NB4 (cell line): ENCODE measurements around the gene VWA2.

Experiments used
- DNase-seq: peaks from one replicate; pipeline ENCODE4 v3.0.0; 2010; ENCODE audit warnings: low read depth
- H3K4me3 ChIP-seq: one replicate; pipeline ENCODE4 v1.5.1; 2011; ENCODE audit warnings: mild to moderate bottlenecking, low read depth, low read length, moderate library complexity
- CTCF ChIP-seq: IDR thresholded peaks from one replicate; pipeline ENCODE4 v1.5.1; 2012; ENCODE audit warnings: low read depth, low read length
- MAX ChIP-seq: IDR thresholded peaks from 2 replicates; pipeline ENCODE4 v1.6.1; 2011; ENCODE audit warnings: low read depth, low read length
- MYC ChIP-seq: IDR thresholded peaks from 2 replicates; pipeline ENCODE4 v1.6.1; 2011; ENCODE audit warnings: low read depth, low read length
- POLR2A ChIP-seq: IDR thresholded peaks from 2 replicates; pipeline ENCODE4 v1.6.1; 2011; ENCODE audit warnings: mild to moderate bottlenecking; ENCODE audit not compliant: insufficient read length; ENCODE audit errors: extremely low read depth

The VWA2 gene

GRCh38 chr10:114256008-114256765, 17.1 kb downstream of the VWA2 start:
- H3K4me3 ChIP-seq: no peak overlapping the region
- TF ChIP-seq MYC: no peak
- no peak for TF ChIP-seq CTCF
- no peak for TF ChIP-seq POLR2A
- no peak for TF ChIP-seq MAX
- no peak for DNase-seq

GRCh38 chr10:114256822-114257221, 17.8 kb downstream of the VWA2 start:
- TF ChIP-seq MYC (no peak), POLR2A (no peak), MAX (no peak), CTCF (no peak)
- no peak for DNase-seq
- no peak overlapping the region for H3K4me3 ChIP-seq

GRCh38 chr10:114257498-114257897, 18.4 kb downstream of the VWA2 start:
- TF ChIP-seq MYC: no peak
- H3K4me3 ChIP-seq: no peak overlapping the region
- DNase-seq: no peak

GRCh38 chr10:114258274-114258840, 19.3 kb downstream of the VWA2 start:
- H3K4me3 ChIP-seq: no peak overlapping the region
- DNase-seq: no peak
- no peak for TF ChIP-seq POLR2A
- TF ChIP-seq MAX: no peak

GRCh38 chr10:114259824-114260223, 20.8 kb downstream of the VWA2 start:
- no peak for DNase-seq
- H3K4me3 ChIP-seq: no peak overlapping the region
- TF ChIP-seq MYC (no peak), MAX (no peak), CTCF (no peak), POLR2A (no peak)

GRCh38 chr10:114260366-114260765, 21.3 kb downstream of the VWA2 start:
- no peak for TF ChIP-seq MAX
- TF ChIP-seq CTCF: no peak
- TF ChIP-seq POLR2A: no peak
- TF ChIP-seq MYC: no peak
- DNase-seq: no peak
- H3K4me3 ChIP-seq: no peak overlapping the region

- TF ChIP-seq MAX (no peak), MYC (no peak), CTCF (no peak), POLR2A (no peak)
- no peak for DNase-seq
- no peak overlapping the region for H3K4me3 ChIP-seq
Observed at GRCh38 chr10:114261076-114261475, 22.0 kb downstream of the VWA2 start.
